OCI-LY3 (cell line): Measurements from ENCODE around the gene C17orf58.
"Not testable (repeated sequence)": the region's sequence is repeated elsewhere in the genome, so short reads cannot be mapped to it uniquely, and the experiment has no call there.

ENCODE experiments used
- H2AFZ ChIP-seq: fragments of 200-600, 300-600 bp; shearing (Covaris generic); 2 replicates; pipeline ENCODE4 v1.6.0; 2014; ENCODE audit warnings: antibody characterized with exemption, low read depth, low read length
- H3K27ac ChIP-seq: fragments of 200-600, 300-600 bp; sonication (generic); 2 replicates; pipeline ENCODE4 v1.5.1; 2014; ENCODE audit warnings: mild to moderate bottlenecking, low read length, moderate library complexity, mixed read lengths
- H3K27me3 ChIP-seq: fragments of 200-600, 300-600 bp; sonication (generic); 2 replicates; pipeline ENCODE4 v1.6.1; 2014; ENCODE audit warnings: low read depth, low read length, mixed read lengths
- H3K36me3 ChIP-seq: fragments of 200-600, 300-600 bp; sonication (generic); replicated peaks from 2 replicates; pipeline ENCODE3; 2014; ENCODE audit warnings: low read depth, low read length, mixed read lengths
- H3K4me1 ChIP-seq: fragments of 300-600, 200-600 bp; sonication (generic); 2 replicates; pipeline ENCODE4 v1.6.1; 2014; ENCODE audit warnings: low read length, mixed read lengths
- H3K4me2 ChIP-seq: fragments of 200-600, 300-600 bp; sonication (generic); 2 replicates; pipeline ENCODE4 v1.6.1; 2014; ENCODE audit warnings: low read length, mixed read lengths
- H3K4me3 ChIP-seq: fragments of 300-600, 200-600 bp; sonication (generic); 2 replicates; pipeline ENCODE4 v1.5.1; 2014; ENCODE audit warnings: antibody characterized with exemption, mild to moderate bottlenecking, low read length, moderate library complexity
- H3K79me2 ChIP-seq: fragments of 300-600, 200-600 bp; shearing (Covaris generic); 2 replicates; pipeline ENCODE4 v1.6.1; 2014; ENCODE audit warnings: mild to moderate bottlenecking, low read length, mixed read lengths
- H3K9ac ChIP-seq: fragments of 300-600, 200-600 bp; shearing (Covaris generic); 2 replicates; pipeline ENCODE4 v1.6.0; 2014; ENCODE audit warnings: mild to moderate bottlenecking, low read length, moderate library complexity
- H3K9me3 ChIP-seq: fragments of 200-600, 300-600 bp; shearing (Covaris generic); 2 replicates; pipeline ENCODE4 v1.6.1; 2014; ENCODE audit warnings: low read length, mixed read lengths; ENCODE audit not compliant: insufficient read depth
- H4K20me1 ChIP-seq: fragments of 200-600, 300-600 bp; sonication (generic); 2 replicates; pipeline ENCODE4 v1.6.1; 2016; ENCODE audit warnings: low read length, mixed read lengths; ENCODE audit not compliant: insufficient read depth
- EZH2phosphoT487 ChIP-seq: fragments of 200-600 bp; shearing (Covaris generic); IDR thresholded peaks from 2 replicates; pipeline ENCODE4 v1.6.1; 2018; ENCODE audit warnings: antibody characterized with exemption, mixed run types, low read depth
- TF ChIP-seq, protein P1 (sequence below): fragments of 200-600, 300-600 bp; sonication (generic); IDR thresholded peaks from 2 replicates; pipeline ENCODE4 v1.5.1; 2014; ENCODE audit warnings: antibody characterized with exemption, low read length, low read depth

C17orf58 gene

DNA sequence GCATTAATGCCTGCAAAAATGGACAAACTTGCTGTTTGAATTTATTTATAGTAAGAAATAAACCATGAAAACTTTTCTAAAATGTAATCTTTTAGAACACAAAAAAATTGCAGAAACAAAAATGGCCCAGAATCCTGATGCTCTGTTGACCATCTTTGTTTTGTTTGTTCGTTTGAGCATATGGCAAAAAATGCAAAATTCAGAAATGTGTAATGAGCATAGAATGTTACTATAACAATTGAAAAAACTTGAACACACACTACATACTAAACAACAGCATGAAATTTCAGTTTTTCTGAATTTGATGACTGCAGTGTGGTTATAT lies 38.1 kb upstream of the C17orf58 start:
- H3K36me3 ChIP-seq = peaks cover 21% of the 10 kb centered on the region
- peak overlapping the region; percentile 51; the same call in 1 of the 2 replicates for H2AFZ ChIP-seq
- TF ChIP-seq, protein P1, sequence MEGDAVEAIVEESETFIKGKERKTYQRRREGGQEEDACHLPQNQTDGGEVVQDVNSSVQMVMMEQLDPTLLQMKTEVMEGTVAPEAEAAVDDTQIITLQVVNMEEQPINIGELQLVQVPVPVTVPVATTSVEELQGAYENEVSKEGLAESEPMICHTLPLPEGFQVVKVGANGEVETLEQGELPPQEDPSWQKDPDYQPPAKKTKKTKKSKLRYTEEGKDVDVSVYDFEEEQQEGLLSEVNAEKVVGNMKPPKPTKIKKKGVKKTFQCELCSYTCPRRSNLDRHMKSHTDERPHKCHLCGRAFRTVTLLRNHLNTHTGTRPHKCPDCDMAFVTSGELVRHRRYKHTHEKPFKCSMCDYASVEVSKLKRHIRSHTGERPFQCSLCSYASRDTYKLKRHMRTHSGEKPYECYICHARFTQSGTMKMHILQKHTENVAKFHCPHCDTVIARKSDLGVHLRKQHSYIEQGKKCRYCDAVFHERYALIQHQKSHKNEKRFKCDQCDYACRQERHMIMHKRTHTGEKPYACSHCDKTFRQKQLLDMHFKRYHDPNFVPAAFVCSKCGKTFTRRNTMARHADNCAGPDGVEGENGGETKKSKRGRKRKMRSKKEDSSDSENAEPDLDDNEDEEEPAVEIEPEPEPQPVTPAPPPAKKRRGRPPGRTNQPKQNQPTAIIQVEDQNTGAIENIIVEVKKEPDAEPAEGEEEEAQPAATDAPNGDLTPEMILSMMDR = no peak
- TF ChIP-seq EZH2phosphoT487 = no peak
- peak overlapping the region; percentile 76 for H3K4me2 ChIP-seq
- H3K4me3 ChIP-seq = peak overlapping the region; percentile 71
- H3K9me3 ChIP-seq = no peaks in the 10 kb centered on the region
- no peak overlapping the region for H3K27ac ChIP-seq
- H4K20me1 ChIP-seq = no peaks in the 10 kb centered on the region; the same call in none of the 2 replicates
- no peaks in the 10 kb centered on the region for H3K27me3 ChIP-seq
- peaks cover 15% of the 10 kb centered on the region for H3K4me1 ChIP-seq
- H3K79me2 ChIP-seq = peaks cover 37% of the 10 kb centered on the region
- peak overlapping the region; percentile 59 for H3K9ac ChIP-seq

DNA sequence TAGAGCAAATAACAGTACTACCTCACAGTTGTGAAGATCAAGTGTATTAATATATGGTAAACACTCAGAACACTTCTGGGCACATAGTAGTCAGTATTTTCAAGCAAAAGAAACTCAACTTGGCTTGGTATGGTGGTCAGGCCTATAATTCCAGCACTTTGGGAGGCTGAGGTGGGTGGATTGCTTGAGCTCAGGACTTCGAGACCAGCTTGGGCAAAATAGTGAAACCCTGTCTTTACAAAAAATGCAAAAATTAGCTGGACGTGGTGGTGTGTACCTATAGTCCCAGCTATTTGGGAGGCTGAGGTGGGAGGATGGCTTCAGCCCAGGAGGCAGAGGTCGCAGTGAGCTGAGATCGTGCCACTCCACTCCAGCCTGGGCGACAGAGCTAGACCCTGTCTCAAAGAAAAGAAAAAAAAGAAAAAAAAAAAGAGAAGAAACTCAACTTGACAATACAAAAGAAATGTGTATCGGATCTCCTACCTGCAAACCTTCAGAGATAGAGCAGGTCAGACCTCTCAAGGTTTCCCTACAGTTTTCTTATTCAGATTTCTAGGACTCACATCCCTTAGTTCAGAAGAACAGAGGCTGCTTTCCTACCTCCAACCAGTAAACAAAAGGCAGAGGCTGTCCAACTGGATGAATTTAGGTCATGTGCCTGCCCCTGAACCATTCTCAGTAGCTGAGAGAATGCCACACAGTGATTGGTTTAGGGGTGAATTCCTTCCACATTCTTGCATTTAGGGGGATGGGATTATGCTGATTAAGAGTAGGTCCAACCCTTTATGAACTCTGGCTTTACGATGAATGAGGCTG lies 37.6 kb upstream of the C17orf58 start:
- Histone ChIP-seq H3K9ac (no peak overlapping the region), H3K79me2 (peaks cover 33% of the 10 kb centered on the region), H3K4me2 (peak overlapping the region; percentile 76), H3K9me3 (no peaks in the 10 kb centered on the region), H4K20me1 (no peaks in the 10 kb centered on the region; the same call in none of the 2 replicates), H3K4me1 (peaks cover 15% of the 10 kb centered on the region), H2AFZ (peak overlapping the region; percentile 51; the same call in 1 of the 2 replicates), H3K4me3 (0 out of 2 replicates have a peak overlapping the region, but pooled peaks have one; percentile 71), H3K36me3 (peaks cover 17% of the 10 kb centered on the region), H3K27me3 (no peaks in the 10 kb centered on the region), H3K27ac (no peak overlapping the region)
- TF ChIP-seq EZH2phosphoT487 = no peak
- TF ChIP-seq, protein P1 = no peak

DNA sequence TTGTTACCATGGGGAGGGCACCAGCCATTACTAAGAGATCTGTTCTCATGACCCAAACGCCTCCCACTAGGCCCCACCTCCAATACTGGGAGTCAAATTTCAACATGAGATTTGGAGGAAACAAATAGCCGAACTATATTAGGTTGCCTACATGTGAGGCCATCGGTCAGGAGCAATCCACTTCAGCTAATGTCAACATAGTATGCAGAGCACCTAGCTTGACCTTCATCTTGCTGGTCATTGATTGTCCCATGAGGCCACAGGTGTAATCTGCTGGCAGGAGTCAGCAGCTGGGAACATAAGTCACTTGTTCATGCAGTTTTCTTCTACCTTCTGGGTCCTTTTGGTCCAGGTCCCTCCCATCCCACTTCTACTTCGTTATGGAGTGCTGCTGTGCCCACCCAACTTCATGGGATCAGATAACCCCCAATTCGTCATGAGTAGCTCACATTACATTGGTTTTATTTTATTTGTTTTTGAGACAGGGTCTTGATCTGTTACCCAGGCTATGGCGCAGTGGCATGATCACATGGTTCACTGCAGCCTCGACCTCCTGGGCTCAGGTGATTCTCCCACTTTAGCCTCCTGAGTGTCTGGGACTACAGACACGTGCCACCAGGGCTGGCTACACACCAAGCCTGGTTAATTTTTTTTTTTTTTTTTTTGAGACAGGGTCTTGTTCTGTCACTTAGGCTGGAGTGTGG lies 33.4 kb upstream of the C17orf58 start:
- no peak overlapping the region for H3K27ac ChIP-seq
- no peak overlapping the region for H3K4me2 ChIP-seq
- no peaks in the 10 kb centered on the region for H3K27me3 ChIP-seq
- no peaks in the 10 kb centered on the region for H3K9me3 ChIP-seq
- H3K4me1 ChIP-seq = peaks cover 7% of the 10 kb centered on the region
- no peaks in the 10 kb centered on the region for H4K20me1 ChIP-seq
- H3K9ac ChIP-seq = no peak overlapping the region
- TF ChIP-seq EZH2phosphoT487 = no peak
- TF ChIP-seq, protein P1 = no peak
- no peak overlapping the region for H2AFZ ChIP-seq
- H3K4me3 ChIP-seq = no peak overlapping the region
- no peaks in the 10 kb centered on the region for H3K36me3 ChIP-seq
- no peaks in the 10 kb centered on the region for H3K79me2 ChIP-seq

DNA sequence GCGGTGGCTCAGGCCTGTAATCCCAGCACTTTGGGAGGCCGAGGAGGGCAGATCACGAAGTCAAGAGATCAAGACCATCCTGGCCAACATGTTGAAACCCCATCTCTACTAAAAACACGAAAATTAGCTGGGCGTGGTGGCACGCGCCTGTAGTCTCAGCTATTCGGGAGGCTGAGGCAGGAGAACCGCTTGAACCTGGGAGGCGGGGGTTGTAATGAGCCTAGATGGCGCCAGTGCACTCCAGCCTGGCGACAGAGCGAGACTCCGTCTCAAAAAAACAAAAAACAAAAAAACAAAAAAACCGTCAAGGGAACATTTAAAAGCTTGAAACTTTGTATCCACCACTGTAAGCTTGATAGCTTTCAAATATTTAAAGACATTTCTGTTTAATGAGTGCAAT lies 26.3 kb upstream of the C17orf58 start:
- H3K27me3 ChIP-seq, H2AFZ ChIP-seq, H3K4me1 ChIP-seq, H3K79me2 ChIP-seq, H4K20me1 ChIP-seq, H3K9ac ChIP-seq, H3K9me3 ChIP-seq, H3K4me2 ChIP-seq, H3K36me3 ChIP-seq, H3K27ac ChIP-seq, H3K4me3 ChIP-seq: not testable (repeated sequence)
